Gastrocnemius medialis (tissue), 4 donors: ENCODE data around the gene TRIM44. TPM values are rescaled to one million over a fixed set of nuclear protein-coding genes. Genes with fewer than 3 reads are reported as not detected.

ENCODE experiments used
- ATAC-seq, 2 donors: fragments of 150-250 bp; one replicate each; pipeline ENCODE4 v1.9.1; 2016
- DNase-seq, 2 donors: peaks; one replicate each; pipeline ENCODE4 v3.0.0-alpha.2; 2019
- H3K27ac ChIP-seq, 4 donors: fragments of 200-600 bp; sonication (generic); 1 replicate in 1 of 4; 2 replicates in 3 of 4; pipeline ENCODE4 v1.5.1; 2016 to 2018; ENCODE audit warnings: mild to moderate bottlenecking in 2 of 4, moderate library complexity in 1 of 4
- H3K27me3 ChIP-seq, 3 donors: fragments of 200-600 bp; sonication (generic) in 2 of 3; 1 replicate in 1 of 3; 2 replicates in 2 of 3; pipeline versions ENCODE4 v1.5.1 to v1.6.0; 2016 to 2019; ENCODE audit warnings: mild to moderate bottlenecking in 1 of 3, moderate library complexity in 1 of 3
- H3K36me3 ChIP-seq, 2 donors: fragments of 200-600 bp; sonication (generic) in 1 of 2; one replicate each; pipeline ENCODE4 v1.5.1; 2017 to 2018
- H3K4me1 ChIP-seq, 2 donors: fragments of 200-600 bp; sonication (generic) in 1 of 2; one replicate each; pipeline ENCODE4 v1.5.1; 2016 to 2017; ENCODE audit warnings: mild to moderate bottlenecking in 2 of 2
- H3K4me3 ChIP-seq, 4 donors: fragments of 200-600 bp; sonication (generic) in 3 of 4; 1 replicate in 1 of 4; 2 replicates in 3 of 4; pipeline ENCODE4 v1.5.1; 2016 to 2019; ENCODE audit warnings: mild to moderate bottlenecking in 2 of 4
- H3K9me3 ChIP-seq, 3 donors: fragments of 200-600 bp; sonication (generic) in 2 of 3; 1 replicate in 1 of 3; 2 replicates in 2 of 3; pipeline ENCODE4 v1.5.1; 2016 to 2019
- CTCF ChIP-seq, 5 experiments: fragments of 450-650 bp in 3 of 5; fragments of 200-600 bp in 2 of 5; sonication (generic) in 2 of 5; IDR thresholded peaks in 4 of 5; conservative IDR thresholded peaks in 1 of 5; 1 replicate in 4 of 5; 2 replicates in 1 of 5; pipeline ENCODE4 v1.5.1; 2016 to 2019; ENCODE audit warnings: antibody characterized with exemption in 5 of 5, mild to moderate bottlenecking in 3 of 5, moderate library complexity in 3 of 5
- POLR2A ChIP-seq, 2 donors: fragments of 450-650 bp; IDR thresholded peaks; one replicate each; pipeline ENCODE4 v1.6.1; 2017; ENCODE audit warnings: antibody characterized with exemption in 2 of 2, mild to moderate bottlenecking in 2 of 2, moderate library complexity in 2 of 2
- in situ Hi-C, 4 donors: fragments of 200-750 bp; cut with MboI; loops; one replicate each; pipeline versions ENCODE4 v1.15.0 to v1.8.0; 2017; ENCODE audit warnings: low sequenced_read_pairs in 4 of 4
- intact Hi-C: fragments of 100-400 bp; cut with DNase I; formaldehyde crosslinking; loops from one replicate; pipeline ENCODE4 v1.15.1; 2023; ENCODE audit warnings: low total_unique reads
- total RNA-seq, 4 donors: library from RNA; depleted of rRNA; stranded (reverse); fragments of >200 nt; gene quantifications; one replicate each; pipeline versions ENCODE4 v1.1.0 to v1.2.3, GENCODE V29; 2016

TRIM44 gene
- total RNA-seq, 4 donors from 2014 or later: 25.5 to 30.5 (median 26.2) TPM

GRCh38 chr11:35725885-35726284 lies 63.3 kb downstream of the TRIM44 start:
- DNase-seq: peak; percentile 56 to 73
- TF ChIP-seq POLR2A (IDR thresholded peaks at IDR 0.05): no peak
- TF ChIP-seq CTCF (IDR thresholded peaks at IDR 0.05 in 4 of 5, conservative IDR thresholded peaks at IDR 0.05 in 1 of 5): no peak
- peak; percentile 97 to 98 for ATAC-seq
- Histone ChIP-seq H3K4me3 (no peak overlapping the region), H3K4me1 (peaks cover 4 to 21% of the 10 kb centered on the region in 2 donors), H3K27me3 (no peaks in the 10 kb centered on the region), H3K36me3 (peaks cover 0 to 32% of the 10 kb centered on the region in 2 donors), H3K27ac (peak overlapping the region in 1 of 4 donors; percentile 23), H3K9me3 (peaks cover 0 to 4% (median 0%) of the 10 kb centered on the region in 3 donors)
- intact Hi-C loops (no loop called here), in situ Hi-C loops (no loop called here)

GRCh38 chr11:35727140-35727539 lies 64.6 kb downstream of the TRIM44 start:
- Histone ChIP-seq H3K27me3 (no peaks in the 10 kb centered on the region), H3K27ac (no peak overlapping the region), H3K4me3 (no peak overlapping the region), H3K36me3 (peaks cover 0 to 32% of the 10 kb centered on the region in 2 donors), H3K4me1 (peaks cover 4 to 15% of the 10 kb centered on the region in 2 donors), H3K9me3 (peaks cover 0 to 4% (median 0%) of the 10 kb centered on the region in 3 donors)
- DNase-seq: no peak
- no peak for ATAC-seq
- intact Hi-C loops (no loop called here), in situ Hi-C loops (no loop called here)
- TF ChIP-seq CTCF (IDR thresholded peaks at IDR 0.05 in 4 of 5, conservative IDR thresholded peaks at IDR 0.05 in 1 of 5): no peak

DNA sequence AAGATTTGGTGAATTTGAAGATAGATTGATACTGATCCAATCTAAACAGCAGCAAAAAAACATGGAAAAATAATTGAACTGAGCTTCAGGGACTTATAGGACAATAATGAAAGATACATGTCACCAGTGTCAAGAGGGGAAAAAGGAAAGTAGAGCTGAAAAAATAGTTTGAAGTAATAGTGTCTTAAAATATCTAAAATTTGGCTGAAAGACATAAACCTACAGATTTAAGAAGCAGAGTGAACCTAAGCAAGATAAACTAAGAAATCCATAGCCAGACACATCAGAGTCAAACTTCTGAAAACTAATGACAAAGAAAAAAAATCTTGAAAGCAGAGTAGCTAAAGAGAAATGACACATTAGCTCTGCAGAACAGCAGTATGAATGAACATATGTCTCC lies 67.7 kb downstream of the TRIM44 start:
- ATAC-seq (no peak), DNase-seq (no peak)
- Histone ChIP-seq H3K27me3 (no peaks in the 10 kb centered on the region), H3K36me3 (peaks cover 0 to 36% of the 10 kb centered on the region in 2 donors), H3K27ac (no peak overlapping the region), H3K9me3 (peaks cover 0 to 4% (median 0%) of the 10 kb centered on the region in 3 donors), H3K4me1 (peaks cover 4 to 8% of the 10 kb centered on the region in 2 donors), H3K4me3 (no peak overlapping the region)
- no peak for TF ChIP-seq CTCF (IDR thresholded peaks at IDR 0.05 in 4 of 5, conservative IDR thresholded peaks at IDR 0.05 in 1 of 5)
- TF ChIP-seq POLR2A (IDR thresholded peaks at IDR 0.05): no peak
- intact Hi-C loops: no loop called here
- in situ Hi-C loops: no loop called here

DNA sequence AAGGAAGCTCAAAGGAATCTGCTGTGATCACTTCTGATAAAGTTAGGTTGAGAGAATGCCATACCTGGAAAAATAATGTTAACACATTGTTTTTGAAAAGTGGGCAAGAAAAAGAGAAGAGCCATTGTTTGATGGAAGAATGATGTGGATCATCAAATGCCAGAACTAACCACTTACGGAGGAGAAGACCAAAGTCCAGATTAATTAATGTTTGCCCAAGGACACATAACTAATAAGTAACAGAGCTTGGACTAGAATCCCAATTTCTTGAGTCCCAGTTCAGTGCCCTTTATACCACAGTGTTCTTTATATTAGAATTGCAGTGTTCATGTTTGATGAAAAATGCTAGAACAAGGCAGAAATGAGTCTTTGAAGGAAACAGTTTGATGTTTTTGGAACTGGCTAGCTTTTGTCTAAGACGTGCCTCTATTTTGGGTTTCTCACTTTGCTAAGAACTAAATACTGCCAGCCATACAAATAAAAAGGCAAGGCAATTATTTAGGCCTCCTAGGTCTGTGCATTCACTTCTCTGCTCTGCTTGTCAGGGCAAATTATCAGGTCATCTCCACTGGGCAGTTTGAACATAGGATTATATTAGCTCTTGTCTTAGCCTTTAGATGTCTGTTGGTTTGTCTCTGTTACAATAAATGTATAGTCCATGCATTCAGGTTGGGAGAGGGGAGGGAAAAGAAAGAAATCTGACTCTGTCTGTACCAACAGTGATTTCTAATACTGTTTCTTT lies 72.3 kb downstream of the TRIM44 start:
- H3K9me3 ChIP-seq: peaks cover 0 to 4% (median 0%) of the 10 kb centered on the region in 3 donors
- no peaks in the 10 kb centered on the region for H3K27me3 ChIP-seq
- H3K4me1 ChIP-seq: no peaks in the 10 kb centered on the region
- intact Hi-C loops: no loop called here
- H3K36me3 ChIP-seq: peaks cover 0 to 12% of the 10 kb centered on the region in 2 donors
- no peak for TF ChIP-seq POLR2A (IDR thresholded peaks at IDR 0.05)
- no peak for TF ChIP-seq CTCF (IDR thresholded peaks at IDR 0.05 in 4 of 5, conservative IDR thresholded peaks at IDR 0.05 in 1 of 5)
- no peak for DNase-seq
- no peak overlapping the region for H3K27ac ChIP-seq
- no peak for ATAC-seq
- in situ Hi-C loops: no loop called here
- H3K4me3 ChIP-seq: no peak overlapping the region
